ENCODE measurements around the gene CFAP61.
A peak's percentile ranks its signal among the peaks of the same experiment; 100 is the strongest.

CFAP61 gene

DNA sequence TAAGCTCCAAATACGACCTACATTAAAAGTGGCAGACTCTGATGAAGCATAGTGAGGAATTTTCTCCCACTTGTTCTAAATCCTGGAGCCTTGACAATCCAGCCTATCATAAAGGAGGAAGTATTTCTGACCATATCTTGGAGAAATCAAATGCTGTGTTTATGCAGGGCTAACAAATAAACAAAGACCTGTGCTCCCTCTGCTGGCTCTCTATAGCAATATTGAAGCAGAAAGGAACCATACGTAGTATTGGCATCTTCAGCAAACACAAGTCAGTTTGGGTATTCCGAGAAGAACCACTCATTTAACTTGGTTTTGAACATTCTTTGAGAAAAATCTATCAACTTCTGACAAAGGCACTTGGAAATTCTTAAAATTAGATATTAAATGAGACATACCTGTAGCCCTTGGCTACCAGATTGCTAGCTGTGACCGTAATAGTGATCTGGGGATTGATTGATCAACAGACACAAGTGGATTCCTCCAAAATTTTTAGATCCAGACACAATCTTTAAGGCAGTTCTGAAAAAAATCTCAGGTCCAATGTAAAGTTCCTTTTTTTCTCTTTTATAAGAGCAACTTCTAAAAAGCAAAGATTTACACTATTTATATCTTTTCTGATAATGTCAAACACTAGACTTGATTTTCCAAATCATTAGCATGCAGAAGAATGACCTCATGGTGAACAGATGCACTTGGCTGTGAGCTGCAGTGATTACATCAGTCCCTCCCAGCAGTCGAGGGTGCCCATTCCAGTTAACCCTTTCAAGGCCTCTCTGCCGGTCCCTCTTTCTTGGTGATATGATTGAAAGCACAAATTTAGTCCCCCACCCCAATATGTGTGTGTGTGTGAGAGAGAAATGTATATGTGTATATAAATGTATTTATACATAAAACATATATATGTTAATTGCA, 355.8 kb downstream of the CFAP61 start:
- TF ChIP-seq, protein P1, sequence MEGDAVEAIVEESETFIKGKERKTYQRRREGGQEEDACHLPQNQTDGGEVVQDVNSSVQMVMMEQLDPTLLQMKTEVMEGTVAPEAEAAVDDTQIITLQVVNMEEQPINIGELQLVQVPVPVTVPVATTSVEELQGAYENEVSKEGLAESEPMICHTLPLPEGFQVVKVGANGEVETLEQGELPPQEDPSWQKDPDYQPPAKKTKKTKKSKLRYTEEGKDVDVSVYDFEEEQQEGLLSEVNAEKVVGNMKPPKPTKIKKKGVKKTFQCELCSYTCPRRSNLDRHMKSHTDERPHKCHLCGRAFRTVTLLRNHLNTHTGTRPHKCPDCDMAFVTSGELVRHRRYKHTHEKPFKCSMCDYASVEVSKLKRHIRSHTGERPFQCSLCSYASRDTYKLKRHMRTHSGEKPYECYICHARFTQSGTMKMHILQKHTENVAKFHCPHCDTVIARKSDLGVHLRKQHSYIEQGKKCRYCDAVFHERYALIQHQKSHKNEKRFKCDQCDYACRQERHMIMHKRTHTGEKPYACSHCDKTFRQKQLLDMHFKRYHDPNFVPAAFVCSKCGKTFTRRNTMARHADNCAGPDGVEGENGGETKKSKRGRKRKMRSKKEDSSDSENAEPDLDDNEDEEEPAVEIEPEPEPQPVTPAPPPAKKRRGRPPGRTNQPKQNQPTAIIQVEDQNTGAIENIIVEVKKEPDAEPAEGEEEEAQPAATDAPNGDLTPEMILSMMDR (conservative IDR thresholded peaks at IDR 0.05; ENCODE audit: low read length), result peak; percentile 39
- H3K4me3 ChIP-seq (ENCODE audit: low read length), result no peak overlapping the region
- peak; percentile 6 for DNase-seq (ENCODE audit: low read depth)

DNA sequence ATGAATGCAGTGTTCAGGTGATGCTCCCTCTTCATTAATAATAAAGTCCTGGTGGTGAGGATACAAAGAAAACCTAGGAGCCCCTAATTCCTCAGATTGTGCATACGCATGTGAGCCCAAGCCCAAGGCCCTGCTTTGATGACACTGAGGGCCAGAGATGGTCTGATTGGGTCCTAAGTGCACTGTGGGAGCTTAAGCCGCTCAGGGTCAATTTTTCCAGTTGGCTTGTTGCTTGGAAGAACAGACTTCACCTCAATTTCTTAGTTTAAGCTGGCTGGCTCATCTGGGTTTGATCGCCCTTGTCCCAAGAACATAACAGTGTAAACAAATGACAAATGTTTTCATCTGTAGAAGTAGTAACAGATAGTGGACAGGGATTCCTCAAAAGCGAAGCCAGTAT, 357.0 kb downstream of the CFAP61 start:
- TF ChIP-seq, protein P1 (conservative IDR thresholded peaks at IDR 0.05; ENCODE audit: low read length), result no peak
- no peak for DNase-seq (ENCODE audit: low read depth)
- H3K4me3 ChIP-seq (ENCODE audit: low read length), result no peak overlapping the region

All from AG10803 (cell line).